Activated naive CD4-positive, alpha-beta T cell treated with anti-CD3 and anti-CD28 coated beads, Interleukin-2, amount 50 U/mL, for 16 hours (primary cell): ENCODE data around the gene FRMD4A.
"Not testable (repeated sequence)": the region's sequence is repeated elsewhere in the genome, so short reads cannot be mapped to it uniquely, and the experiment has no call there.

Experiments used
- DNase-seq: peaks from one replicate; pipeline ENCODE4 v3.0.0-alpha.2; 2020

Gene FRMD4A

GRCh38 chr10:13970236-13970956, 360.3 kb downstream of the FRMD4A start:
- no peak for DNase-seq

DNA sequence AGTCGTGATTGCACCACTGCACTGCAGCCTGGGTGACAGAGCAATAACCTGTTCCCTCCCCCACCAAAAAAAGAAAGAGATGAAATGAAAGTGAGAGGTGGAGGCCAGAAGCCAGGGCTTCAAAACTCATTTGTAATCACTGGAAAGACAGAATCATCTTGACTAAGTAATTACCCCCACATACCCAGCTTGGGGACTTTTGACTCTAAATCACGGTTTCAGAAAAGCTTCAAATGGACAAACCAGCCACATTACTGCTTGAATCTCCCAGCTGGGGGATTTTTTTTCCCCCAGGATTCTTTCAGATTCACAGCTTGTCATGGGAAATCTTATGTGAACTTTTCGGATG, 361.0 kb downstream of the FRMD4A start:
- peak; percentile 42 for DNase-seq

DNA sequence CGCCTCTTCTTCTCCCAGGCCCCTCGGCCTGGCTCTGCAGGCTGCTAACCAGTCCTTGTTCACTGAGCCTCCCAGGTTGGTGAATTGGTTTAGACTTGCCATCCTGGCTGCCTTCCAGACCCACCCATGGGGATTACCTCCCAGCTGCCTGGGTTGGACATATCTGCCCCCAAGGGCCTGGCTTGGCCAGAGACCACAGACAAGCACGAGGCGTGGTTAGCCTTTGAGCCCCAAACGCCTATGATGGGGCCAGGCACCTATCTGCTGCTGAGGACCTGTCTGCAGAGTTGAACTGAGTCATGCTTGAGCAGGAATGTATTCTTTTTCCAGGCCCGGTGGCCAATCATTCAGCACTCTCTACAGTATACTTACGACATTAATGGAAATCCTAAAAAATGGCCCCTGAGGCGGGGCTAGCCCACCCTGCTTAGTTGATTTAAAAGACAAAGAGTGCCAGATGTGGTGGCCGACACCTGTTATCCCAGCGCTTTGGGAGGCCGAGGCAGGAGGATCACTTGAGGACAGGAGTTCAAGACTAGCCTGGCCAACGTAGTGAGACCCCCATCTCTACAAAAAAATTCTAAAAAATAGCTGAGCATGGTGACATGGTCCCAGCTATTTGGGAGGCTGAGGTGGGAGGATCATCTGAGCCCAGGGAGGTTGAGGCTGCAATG, 361.5 kb downstream of the FRMD4A start:
- DNase-seq, result no peak

DNA sequence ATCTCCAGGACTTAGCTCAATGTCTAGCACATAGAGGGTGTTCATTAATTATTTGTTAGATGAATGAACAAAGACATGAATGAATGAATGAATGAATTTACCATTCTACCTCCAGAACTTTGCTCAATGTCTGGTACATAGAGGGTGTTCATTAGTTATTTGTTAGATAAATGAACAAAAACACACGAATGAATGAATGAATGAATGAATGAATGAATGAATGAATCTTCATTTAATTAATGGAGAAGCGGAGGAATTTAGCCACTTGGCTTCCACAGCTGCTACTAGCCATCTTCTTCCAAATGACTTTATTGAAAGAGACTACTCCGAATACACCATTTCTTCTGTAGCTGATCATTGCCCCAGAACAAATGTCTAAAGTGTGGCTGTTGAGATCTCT, 368.9 kb downstream of the FRMD4A start:
- no peak for DNase-seq

GRCh38 chr10:13961097-13961496, 369.6 kb downstream of the FRMD4A start:
- DNase-seq, result no peak

GRCh38 chr10:13960603-13961002, 370.1 kb downstream of the FRMD4A start:
- DNase-seq, result no peak

- DNase-seq, result no peak
Observed at GRCh38 chr10:13959443-13960359, 371.0 kb downstream of the FRMD4A start.

- DNase-seq, result no peak
Observed at GRCh38 chr10:13957856-13958255, 372.9 kb downstream of the FRMD4A start.

DNA sequence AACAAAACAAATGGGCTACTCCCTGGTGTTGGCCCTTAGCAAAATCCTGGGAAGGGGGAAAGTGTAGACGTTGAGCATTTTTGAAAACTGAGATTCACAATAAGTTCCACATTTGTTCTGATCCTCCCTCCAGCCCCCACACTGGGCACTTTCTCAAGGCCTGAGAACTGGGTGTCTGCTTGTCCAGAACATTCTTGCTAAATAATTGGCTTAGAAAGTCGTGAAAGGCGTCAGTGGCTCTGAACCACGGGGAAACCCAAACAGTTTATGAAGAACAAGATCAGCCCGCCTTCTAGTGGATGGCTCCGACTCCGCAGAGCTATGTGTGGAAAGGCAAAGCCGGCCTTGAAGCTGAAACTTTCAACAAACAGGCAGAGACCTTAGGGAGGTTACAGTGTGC, 373.9 kb downstream of the FRMD4A start:
- no peak for DNase-seq

DNA sequence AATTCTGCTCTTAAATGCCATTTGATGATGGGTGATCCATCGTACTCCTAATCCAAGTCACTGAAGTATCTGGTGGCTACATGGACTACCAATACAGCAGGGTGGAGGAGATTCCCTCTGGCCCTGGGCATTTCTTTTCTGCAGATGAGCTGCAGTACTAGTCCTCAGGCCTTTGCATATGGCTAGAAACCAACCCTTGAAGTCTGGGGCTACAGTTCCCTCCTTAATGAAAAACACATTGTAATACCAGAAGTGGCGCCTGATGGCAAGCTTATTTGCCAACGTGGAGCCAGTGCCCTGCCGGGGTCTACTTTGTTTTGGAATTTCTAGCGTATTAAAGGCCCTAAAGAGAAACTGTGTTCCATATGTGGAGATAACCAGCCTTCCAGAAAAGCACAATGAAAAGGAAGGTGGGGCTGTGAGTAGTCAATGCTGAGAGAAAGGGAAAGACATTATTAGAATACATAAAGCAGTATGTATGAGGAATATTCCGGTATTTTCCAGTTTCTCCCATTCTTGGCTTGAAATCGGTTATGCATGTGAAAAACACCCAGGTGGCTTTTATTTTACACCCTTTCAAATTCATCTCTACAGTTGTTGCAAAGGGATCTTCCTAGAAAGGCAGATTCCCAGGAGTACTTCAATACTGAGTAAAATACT, 375.2 kb downstream of the FRMD4A start:
- no peak for DNase-seq

DNA sequence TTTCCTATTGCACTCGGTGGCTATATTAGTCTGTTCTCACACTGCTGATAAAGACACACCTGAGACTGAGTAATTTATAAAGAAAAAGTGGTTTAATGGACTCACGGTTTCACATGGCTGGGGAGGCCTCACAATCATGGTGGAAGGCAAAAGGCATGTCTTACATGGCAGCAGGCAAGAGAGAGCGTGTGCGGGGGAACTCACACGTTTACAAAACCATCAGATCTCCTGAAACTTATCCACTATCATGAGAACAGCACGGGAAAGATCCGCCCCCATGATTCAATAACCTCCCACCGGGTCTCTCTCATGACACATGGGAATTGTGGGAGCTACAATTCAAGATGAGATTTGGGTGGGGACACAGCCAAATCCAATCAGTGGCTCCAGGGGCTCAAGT, 376.5 kb downstream of the FRMD4A start:
- not testable (repeated sequence) for DNase-seq

DNA sequence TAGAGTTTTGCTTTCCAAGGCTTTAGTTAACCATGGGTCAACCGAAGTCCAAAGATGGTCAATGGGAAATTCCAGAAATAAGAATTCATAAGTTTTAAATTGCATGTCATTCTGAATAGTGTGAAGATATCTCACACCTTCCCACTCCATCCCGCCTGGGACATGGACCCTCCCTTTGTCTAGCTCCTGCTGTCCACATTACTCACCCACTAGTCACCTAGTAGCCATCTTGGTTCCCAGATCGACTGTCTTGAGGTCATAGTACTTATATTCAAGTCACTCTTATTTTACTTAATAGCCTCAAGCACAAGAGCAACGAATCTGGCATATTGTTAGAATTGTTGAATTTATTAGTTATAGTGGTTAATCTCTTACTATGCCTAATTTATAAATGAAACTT, 377.4 kb downstream of the FRMD4A start:
- no peak for DNase-seq

GRCh38 chr10:13950543-13950939, 380.2 kb downstream of the FRMD4A start:
- no peak for DNase-seq

DNA sequence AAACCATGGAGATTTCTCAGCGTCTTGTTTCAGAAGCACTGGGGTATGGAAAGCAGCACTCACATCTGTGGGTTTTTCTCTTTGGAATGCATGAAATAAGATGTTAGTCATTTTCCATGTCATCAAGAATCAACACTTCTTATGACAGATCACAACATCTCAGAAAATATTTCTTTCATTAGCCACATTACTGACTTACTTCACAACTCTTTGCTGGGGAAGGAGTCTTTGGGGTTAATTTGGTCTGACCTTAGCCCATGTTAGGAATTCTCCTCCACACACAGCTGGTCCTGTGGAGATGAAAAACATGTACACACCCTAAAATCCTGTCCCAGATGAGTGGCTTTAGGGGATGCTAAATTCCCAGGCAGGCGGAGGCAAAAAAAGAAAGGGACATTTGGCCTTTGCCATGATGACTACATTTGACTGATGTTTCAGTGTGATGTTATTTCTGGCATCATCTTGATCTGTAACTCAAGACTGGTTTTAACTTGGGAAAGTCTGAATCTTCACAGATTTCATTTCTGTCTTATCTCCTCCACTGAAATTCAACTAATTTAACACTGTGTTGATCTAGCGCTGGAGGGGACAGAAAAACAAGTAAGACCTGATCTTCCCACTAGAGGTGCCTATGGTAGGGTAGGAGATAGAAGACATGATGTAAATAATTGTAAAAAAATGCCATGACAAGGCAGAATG, 380.7 kb downstream of the FRMD4A start:
- no peak for DNase-seq

DNA sequence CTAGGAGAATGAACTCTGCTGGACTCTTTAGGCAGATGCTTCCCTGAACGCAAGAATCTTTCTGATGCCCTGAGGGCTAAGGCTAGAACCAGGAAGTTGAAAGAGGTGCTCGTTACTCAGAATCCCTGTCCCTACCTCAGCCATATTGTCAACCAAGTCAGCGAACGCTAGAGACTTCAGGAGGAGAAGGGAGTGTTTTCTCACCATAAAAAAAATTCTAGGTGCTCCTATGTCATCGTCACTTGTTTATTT, 384.6 kb downstream of the FRMD4A start:
- no peak for DNase-seq

DNA sequence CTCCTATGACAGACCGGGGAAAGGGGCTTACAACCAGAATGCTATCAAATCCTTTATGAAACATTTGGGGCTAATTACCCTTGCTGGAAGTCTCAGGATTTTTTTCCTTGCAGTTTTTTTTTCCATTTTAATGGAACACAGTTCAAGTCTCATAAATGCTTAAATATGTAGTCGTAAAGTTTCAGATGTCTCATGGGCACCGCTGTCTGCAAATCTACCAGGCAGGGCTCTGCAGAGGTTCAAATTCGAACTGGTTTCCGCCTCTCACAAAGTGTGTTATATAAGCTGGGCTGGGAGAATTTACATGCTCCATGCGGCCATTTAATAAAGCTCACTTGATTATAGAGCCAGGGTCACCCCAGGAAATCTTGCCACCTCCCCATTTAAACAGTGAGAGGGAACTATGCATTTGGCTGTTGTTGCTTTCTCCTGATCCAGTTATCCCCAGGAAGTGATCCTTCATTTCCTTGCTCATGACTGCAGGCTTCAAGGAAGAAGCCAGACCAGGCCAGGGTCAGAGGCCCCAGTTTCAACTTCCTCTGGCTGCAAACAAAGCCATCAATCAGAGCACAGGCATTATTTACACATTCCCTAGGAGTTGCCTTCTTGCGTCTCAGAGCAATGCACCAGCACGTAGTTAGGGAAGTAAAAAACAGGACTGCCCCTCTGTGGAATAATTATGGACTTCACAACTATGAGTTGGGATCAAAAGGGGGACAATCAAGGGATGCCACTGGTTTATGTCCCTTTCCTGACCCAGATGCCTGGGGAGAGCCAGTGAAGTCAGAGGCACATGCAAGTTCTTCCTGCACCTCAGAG, 385.1 kb downstream of the FRMD4A start:
- no peak for DNase-seq

DNA sequence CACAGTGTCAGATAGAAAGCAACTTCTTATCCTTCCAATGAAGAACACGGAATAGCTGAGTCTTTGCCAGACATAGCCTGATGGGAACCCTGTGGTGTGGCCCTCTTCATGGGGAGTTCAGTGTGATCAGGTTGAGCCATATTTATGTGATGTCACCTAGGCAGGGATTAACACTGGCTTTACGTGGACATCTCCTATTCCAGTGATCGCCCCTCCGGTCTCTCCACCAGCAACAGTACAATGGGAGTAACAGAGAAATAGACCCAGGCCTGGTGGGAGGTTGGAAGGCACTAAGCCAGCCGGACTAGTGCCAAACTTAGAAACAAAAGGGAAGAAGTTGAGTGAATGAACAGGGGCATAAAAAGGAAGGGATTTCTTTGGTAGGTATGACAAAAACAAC, 385.9 kb downstream of the FRMD4A start:
- DNase-seq, result no peak

GRCh38 chr10:13943735-13944398, 386.9 kb downstream of the FRMD4A start:
- DNase-seq, result no peak

GRCh38 chr10:13942035-13942434, 388.7 kb downstream of the FRMD4A start:
- DNase-seq, result no peak

DNA sequence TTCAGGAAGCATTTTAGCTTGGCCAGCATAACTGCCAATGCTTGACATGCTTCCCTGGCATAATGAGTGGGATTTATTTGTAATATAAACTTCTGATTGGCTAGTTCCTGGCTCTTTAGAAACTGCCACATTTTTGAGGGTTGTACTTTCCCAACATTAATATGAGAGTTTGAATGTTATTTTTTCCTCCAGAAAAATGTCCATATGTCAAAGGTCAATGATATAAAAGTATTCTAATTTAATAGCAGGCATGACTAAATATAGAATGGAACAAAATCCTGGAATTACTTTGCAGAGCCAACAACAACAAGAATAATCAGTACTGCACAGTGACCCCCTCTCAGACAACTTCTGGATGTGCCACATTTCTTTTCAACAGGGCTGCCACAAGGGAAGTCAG, 391.3 kb downstream of the FRMD4A start:
- DNase-seq, result no peak

DNA sequence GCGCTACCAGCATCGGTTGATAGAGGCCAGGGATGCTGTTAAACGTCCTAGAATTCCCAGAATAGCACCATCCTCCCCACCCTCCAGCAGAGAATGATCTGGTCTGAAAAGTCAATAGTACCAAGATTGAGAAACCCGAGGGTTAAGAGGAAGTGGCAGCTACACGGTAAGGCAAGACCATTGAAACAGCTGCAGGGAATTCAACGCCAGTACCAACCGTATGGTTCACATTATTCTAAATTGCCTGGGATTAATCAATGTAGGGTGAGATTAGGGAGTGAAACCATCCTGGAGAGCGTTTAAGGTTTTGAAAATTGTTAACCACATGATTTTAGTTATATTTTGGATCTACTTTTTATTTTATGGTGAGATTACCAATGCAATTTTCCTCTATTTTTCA, 391.8 kb downstream of the FRMD4A start:
- no peak for DNase-seq
